NCI-H187 (cell line): Measurements from ENCODE around the gene TGFB3.
"Not testable (repeated sequence)": the region's sequence is repeated elsewhere in the genome, so short reads cannot be mapped to it uniquely, and the experiment has no call there.

Experiments used
- DNase-seq, 2 experiments: peaks; one replicate each; lab custom pipeline; 2025; lab: John Stamatoyannopoulos, UW

The TGFB3 gene

DNA sequence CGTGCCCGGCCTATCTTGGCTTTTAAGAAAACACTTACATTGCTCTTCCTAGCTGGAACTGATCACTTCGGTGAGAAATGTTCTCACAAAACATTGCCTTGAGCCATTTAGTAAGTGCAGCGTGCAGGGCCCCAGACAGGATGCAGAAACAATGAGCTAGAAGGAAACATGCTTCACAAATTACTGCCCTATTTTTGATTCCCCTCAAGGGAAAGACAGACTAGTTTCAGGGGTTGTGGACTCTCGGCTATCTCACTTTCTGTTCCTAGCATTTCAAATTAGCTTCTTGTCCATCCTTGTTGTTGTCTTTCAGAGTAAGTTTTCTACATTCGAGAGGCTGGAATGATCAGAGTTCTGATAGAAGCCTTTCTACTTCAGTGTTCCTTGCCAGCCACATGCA lies 21.6 kb downstream of the TGFB3 start:
- DNase-seq, result no peak

DNA sequence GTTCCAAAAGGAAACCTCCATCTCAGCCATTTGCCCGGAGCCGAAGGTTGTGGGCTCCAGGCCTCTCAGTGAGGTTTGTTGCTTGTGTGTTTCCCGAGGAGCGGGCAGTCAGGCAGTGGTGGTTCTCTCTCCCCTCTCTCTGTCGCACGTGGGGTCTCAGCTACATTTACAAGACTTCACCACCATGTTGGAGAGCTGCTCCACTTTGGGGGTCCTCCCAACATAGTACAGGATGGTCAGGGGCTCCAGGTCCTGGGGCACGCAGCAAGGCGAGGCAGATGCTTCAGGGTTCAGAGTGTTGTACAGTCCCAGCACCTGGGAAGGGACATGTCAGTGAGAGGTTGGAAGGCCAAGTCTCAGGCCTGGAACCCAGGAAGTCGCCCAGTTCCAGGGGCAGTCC lies 22.8 kb downstream of the TGFB3 start:
- no peak for DNase-seq

DNA sequence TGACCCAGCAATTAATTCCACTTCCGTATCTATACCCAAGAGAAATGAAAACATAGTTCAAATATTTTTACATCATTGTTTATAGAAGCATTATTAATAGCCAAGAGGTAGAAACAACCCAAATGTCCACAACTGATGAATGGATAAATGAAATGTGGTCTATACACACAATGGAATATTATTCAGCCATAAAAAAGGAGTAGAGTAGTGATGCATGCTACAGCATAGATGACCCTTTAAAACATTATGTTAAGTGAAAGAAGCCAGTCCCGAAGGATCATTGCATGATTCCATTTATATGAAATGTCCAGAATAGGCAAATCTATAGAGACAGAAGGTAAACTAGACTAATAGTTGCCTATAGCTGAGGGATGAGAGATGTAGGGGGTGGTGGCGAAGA lies 29.3 kb downstream of the TGFB3 start:
- DNase-seq, result no peak

DNA sequence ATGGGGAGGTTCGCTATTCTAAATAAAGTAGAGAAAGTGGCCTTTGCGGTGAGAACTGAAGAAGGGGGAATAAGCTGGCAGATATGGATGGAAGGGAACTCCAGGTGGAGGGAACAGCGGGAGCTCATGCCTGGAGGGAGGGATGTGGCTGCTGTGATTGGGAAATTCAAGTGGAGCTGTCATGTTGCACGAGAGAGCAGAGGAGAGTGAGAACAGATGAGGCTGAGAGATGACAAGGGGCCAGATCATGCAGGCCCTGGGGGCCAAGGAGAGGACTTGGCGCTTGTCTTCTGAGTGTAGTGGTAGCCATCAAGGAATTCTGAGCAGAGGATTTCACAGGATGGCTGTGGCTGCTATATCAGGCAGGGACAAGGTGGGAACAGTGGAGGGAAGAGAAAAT lies 35.0 kb downstream of the TGFB3 start:
- DNase-seq, result no peak

DNA sequence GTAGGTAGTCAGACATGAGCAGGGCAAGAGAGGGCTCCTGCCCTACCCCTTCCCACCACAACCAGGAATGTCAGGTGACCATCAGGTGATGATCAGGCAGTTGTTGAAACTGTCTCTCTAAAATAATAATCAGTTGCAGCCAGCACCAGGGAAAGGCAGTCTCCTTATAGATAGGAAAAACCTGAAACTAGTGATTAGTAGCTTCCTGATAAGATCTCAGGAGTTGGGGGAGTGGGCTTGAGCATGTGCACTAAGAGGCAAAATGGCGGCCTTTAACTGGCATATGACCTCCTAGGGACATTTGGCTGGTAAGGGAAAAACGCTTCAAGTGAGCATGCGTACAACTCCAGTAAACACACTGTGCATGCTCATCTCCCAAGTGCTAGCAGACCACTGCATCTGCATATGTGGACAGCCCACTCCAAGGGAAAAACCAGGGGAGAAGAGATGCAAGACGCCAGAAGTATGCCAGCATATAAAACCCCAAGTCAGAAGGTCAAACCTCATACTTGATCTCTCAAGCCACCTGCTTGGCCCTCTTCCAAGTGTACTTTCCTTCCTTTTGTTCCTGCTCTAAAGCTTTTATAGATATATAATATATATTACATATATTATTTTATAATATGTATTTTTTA lies 37.1 kb downstream of the TGFB3 start:
- DNase-seq, result no peak

DNA sequence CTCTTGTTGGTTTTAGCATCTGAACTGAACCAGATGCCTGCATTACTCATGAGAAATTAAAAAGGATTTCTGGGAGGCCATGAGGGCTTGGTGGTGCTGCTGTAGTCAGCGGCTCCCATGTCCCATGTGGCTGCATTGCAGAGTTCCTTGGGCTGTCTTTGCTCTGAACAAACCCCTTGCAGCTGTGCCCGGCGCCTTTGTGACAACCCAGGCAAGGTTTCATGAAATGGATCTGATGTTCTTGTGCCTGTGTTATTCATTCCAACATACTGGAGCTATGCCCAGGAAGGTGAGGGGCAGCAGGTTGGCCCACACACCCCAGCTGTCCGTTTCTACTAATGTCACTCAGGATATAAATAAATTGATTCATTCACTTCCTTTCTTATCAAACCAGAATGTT lies 40.8 kb downstream of the TGFB3 start:
- no peak for DNase-seq

DNA sequence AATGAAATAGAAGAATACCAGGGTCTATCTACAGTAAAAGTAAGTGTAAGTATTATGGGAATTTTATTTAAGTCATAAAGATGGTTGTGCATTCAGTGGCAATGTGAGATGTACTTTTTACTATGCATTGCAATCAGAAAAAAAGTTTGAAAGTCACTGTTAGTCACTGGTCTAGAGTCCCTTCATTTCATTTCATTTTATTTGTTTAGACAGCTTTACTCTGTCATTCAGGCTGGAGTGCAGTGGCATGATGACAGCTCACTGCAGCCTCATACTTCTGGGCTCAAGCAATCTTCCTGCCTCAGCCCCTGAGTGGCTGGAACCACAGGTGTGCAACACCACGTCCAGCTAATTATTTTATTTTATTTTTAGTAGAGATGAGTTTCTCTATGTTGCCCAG lies 42.6 kb downstream of the TGFB3 start:
- DNase-seq, result no peak

DNA sequence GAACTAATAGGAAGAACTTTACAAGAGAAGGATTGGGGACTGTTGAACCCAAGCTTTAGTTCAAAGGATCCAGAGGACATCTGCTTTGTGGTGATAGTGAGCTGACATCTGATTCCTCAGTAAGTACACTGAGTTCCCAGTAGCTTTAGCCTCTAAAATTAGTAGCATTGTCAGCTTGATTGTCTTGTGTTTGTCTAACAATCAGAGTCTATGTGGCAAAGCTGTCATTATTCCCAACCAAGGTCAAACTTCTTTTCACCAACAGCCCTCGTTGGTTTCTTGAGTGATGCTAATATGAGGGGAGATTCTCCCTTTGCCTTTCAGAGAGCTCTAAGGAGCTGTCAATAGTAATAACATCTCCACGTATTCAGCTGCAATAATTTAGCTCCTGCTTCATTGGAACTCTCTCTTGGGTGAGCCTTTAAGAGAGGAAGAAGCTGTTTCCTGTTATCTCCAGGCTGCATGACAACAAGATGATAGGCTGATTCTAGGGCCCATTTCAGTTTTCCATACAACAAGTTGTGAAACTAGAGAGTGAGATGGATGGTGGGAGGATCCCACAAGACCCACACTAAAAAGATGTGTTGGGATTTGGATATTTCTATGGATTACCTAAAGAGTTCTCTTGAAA lies 46.7 kb downstream of the TGFB3 start:
- DNase-seq, result peak in 1 of 2 experiments; percentile 2

DNA sequence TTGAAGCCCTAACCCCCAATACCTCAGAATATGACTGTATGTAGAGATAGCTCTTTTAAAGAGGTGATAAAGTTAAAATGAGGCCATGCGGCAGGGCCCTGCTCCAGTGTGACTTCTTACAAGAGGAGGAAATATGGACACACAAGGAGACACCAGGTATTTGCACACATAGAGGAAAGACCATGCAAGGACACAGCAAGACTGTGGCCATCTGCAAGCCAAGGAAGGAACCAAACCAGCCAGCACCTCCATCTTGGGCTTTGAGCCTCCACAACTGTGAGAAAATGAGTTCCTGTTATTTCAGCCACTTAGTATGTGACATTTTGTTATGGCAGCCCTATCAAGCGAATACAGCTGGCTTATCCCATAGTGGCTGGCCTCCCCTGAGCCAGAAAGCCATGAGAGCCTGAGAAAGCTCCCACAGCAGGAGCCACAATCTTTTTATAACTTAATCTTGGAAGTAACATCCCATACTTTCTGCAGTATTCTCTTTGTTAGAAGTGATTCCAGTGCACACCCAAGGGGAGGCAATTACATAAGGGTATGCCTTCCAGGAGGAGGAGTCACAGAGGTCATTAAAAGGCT lies 48.0 kb downstream of the TGFB3 start:
- DNase-seq, result no peak

DNA sequence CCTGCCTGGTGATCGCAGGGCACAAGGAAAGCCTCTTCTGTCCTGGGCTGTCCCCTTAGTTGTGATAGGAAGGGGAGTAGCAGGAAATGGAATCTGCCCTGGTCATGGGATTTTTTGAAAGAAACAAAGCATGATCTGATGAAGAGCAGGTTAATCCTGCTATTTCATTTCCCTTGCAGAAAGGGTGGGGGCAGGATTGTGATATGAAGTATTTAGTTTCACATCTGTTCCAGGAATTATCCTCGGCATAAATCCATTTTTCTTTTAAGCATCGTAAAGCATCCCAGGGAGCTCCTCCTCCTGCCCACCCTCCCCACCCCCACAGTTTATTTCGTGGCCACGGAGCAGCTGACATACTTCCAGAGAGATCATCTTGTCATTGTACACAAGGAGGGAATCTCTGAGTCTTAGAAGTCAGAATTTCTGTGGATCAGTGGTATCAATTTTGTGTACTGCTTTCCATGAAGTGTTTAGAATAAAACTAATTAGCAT lies 53.1 kb downstream of the TGFB3 start:
- DNase-seq, result no peak

DNA sequence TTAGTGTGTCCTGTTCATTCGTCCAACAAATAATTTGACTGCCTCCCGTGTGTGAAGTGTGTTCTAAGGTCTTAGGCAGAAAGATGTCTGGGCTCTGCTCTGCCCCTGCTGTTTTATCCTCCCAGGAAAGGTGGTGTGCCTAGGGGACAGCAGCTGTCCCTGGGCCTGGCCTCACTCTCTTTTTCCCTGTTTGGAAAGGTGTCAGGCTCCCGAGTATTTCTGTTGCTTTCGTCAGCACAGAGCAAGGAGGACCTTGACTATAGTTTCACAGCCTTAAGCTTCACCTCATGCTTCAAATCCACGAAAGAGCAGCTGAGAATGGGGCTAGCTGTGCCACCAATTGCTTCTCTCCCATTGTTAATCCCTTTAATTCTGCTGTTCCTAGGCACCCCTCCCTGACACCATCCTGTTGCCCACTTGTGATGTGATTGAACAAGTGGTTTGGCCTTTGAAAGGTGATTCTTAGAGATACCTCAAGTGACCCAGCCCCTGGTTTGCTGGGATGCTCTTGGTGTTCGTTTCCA lies 54.2 kb downstream of the TGFB3 start:
- no peak for DNase-seq

DNA sequence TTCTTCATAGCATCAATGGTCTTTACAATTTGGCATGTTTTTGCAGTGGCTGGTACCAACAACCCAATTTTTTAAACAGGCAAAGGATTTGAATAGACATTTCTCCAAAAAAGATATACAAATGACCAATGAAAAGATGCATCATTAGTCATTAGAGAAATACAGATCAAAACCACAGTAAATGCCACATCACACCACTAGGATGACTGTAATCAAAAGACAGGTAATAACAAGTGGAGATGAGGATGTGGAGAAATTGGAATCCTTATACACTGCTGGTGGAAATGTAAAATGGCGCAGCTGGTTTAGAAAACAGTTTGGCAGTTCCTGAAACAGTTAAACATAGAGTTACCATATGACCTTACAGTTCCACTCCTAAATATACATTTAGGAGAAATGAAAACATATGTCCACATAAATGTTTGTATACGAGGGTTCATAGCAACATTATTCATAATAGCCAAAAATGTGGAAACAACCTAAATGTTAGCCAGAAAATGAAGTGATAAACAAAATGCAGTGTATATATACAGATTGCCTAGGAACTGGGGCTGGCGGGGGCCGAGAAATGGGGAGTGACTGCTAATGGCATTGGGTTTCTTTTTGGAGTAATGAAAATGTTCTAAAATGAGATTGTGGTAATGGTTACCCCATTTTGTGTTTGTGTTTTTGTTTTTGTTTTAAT lies 55.2 kb downstream of the TGFB3 start:
- DNase-seq, result no peak

DNA sequence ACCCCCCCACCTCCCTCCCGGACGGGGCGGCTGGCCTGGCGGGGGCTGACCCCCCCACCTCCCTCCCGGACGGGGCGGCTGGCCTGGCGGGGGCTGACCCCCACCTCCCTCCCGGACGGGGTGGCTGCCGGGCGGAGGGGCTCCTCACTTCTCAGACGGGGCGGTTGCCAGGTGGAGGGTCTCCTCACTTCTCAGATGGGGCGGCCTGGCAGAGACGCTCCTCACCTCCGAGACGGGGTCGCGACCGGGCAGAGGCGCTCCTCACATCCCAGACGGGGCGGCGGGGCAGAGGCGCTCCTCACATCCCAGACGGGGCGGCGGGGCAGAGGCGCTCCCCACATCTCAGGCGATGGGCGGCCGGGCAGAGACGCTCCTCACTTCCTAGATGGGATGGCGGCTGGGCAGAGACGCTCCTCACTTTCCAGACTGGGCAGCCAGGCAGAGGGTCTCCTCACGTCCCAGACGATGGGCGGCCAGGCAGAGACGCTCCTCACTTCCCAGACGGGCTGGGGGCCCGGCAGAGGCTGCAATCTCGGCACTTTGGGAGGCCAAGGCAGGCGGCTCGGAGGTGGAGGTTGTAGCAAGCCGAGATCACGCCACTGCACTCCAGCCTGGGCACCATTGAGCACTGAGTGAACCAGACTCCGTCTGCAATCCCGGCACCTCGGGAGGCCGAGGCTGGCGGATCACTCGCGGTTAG lies 56.5 kb downstream of the TGFB3 start:
- DNase-seq, result not testable (repeated sequence)

DNA sequence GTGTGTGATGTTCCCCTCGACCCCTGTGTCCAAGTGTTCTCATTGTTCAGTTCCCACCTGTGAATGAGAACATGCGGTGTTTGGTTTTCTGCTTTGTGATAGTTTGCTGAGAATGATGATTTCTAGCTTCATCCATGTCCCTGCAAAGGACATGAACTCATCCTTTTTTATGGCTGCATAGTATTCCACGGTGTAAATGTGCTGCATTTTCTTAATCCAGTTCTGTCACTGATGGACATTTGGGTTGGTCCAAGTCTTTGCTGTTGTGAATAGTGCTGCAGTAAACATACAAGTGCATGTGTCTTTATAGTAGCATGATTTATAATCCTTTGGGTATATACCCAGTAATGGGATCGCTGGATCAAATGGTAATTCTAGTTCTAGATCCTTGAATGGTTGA lies 61.4 kb downstream of the TGFB3 start:
- DNase-seq, result not testable (repeated sequence)

DNA sequence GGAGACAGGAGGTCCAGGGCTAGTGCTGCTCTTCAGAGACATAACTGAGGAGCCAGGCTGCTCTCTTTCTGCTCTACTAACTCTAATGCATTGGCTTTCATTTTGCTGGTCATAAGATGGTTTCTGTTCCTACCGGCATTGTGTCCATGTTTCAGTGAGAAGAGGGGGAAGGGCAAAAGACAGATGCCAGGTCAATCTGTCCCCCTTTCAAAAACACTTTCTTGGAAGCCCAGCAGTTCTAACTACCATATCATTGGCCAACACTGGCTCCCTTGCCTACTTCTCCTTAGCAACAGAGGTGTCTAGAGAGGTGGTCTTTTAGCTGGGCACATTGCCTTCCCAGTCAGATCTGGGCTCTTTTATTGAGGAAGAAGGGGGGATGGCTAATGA lies 63.9 kb downstream of the TGFB3 start:
- DNase-seq, result no peak

DNA sequence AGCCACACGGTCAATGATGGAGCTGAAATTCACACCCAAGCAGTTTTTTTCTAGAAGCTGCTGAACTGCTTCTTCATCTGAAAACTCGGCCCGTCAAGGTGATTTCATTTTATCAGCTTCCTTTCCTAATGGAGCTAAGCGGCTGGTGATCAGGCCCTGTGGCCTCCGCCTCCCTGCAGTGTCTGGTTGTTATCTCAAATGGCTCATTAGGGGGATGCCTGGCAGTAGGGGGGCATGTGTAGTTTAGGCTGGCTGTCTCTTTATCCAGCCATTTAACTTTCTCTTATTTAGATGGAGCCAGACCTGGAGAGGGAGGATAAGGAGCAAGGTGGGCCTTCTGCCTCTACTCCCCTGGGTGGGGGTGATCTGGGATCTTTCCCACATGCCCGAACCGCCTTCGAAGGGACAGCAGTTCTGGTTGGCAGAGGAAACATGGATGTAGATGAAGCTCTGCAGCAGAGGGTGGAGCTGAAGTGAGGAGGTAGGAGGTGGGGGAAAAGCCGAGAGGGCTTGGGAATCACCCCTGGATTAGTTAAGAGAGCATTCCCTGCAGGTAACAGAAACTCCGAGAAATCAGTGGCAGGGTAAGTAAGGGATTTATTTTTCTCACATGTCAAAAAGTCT lies 64.4 kb downstream of the TGFB3 start:
- no peak for DNase-seq

DNA sequence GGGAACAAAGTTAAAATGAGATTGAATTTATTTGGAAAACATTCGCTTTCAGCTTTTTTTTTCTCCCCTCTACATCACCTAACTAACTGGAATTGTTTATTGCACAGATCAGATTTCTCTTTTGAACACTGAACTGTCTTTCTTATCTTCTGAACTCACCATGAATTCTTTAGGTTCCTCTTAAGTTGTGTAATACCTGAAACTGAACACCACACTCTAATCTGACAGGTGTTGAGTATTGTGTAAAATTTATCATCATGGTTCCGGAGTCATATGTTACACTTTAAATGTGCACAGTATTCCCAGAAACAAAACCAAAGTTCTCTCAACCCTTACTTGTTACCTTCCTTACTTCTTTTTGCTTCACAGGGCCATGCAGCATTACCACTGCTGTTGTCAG lies 66.8 kb downstream of the TGFB3 start:
- no peak for DNase-seq

DNA sequence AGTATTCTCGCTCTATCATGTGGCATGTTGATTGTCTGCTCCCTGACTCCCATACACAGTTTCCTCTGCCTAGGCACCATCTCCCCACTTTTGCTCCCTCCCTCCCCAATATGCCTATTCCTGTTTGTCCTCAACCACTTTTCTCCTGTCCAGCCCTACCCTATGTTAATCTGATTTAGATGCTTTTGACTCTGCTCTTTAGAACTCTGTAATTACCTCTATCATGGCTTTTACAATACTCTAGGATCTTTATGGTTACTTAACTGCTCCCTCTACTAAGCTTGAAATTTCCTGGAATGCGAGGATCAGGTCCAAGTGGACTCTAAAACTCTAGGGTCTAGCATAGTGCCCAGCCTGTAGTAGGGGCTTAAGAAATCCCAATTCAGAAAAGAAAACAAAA lies 68.6 kb downstream of the TGFB3 start:
- DNase-seq, result no peak

DNA sequence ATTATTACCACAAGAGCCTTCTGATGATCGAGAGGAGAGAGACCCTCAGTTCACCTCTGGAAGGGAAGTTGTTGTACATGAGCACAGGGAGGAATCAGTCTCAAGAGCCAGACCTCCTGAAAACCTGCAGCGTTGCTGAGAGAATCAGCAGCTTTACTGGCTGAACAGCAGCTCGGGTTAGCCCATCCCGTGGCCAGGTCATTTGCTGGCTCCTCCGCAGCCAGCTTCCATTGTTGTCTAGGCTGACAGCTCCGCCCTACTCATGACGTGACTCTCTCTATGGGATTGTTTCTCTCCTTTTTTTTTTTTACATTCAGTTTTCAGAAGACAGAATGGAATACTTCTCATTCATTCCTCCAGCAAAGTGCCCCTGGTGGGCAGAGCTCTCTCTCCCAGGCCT lies 69.9 kb downstream of the TGFB3 start:
- no peak for DNase-seq

DNA sequence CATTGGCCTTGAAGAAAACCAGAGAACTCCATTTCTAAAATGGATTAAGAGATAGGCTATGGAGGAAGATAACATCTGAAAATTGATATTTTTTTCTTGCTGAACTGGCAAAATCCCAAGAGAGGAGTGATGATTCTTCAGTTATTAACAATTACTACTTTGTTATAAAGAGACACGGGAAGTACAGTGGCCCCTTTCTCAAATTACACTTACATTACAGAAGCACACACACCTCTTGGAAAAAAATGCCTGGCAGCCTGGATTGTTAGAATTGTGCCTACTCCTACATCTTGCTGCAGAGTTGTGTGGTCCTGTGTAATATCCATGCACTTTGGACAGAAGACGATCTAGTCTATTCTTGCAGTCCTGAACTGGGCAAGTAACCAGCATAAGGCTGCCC lies 71.7 kb downstream of the TGFB3 start:
- DNase-seq, result no peak

DNA sequence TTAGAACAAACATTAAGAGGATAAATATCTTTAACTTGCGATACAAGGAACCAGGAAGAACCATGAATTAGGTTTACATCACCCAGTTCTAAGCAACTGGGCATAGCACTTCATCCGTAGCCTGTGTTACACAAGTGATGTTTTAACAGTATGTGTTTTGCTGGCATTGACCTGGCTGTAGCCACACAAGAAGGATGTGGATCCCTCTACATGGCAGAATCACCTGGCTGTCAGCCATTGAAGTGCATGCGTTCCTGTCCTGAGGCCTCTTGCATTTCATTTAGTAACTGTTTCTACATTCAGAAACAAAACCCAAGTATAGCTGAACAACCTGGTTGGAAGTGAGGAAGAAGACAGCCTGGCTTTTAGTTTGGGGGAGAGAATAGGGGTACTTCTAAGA lies 72.2 kb downstream of the TGFB3 start:
- no peak for DNase-seq
